Fibroblast of the aortic adventitia (primary cell): ENCODE data around the gene CSTPP1. TPM values are rescaled to one million over a fixed set of nuclear protein-coding genes. Genes with fewer than 3 reads are reported as not detected.

ENCODE experiments used
- DNase-seq: peaks from one replicate; pipeline ENCODE4 v3.0.0-alpha.2; 2010; ENCODE audit warnings: low read depth
- H3K4me3 ChIP-seq: 2 replicates; pipeline ENCODE4 v1.5.1; 2011; ENCODE audit warnings: low read depth, mild to moderate bottlenecking, control low read depth, low read length, moderate library complexity
- total RNA-seq: library from RNA; depleted of rRNA; stranded (reverse); fragments of >200 nt; gene quantifications from 2 replicates; pipeline ENCODE4 v1.2.3, GENCODE V29; 2012; ENCODE audit warnings: low replicate concordance
- TF ChIP-seq, protein P1 (sequence below): IDR thresholded peaks from 2 replicates; pipeline ENCODE4 v1.5.1; 2011; ENCODE audit warnings: mild to moderate bottlenecking, low read length, control low read depth, inconsistent platforms; ENCODE audit not compliant: insufficient read depth

The CSTPP1 gene
- total RNA-seq, 1 donor, result 34.9 TPM

DNA sequence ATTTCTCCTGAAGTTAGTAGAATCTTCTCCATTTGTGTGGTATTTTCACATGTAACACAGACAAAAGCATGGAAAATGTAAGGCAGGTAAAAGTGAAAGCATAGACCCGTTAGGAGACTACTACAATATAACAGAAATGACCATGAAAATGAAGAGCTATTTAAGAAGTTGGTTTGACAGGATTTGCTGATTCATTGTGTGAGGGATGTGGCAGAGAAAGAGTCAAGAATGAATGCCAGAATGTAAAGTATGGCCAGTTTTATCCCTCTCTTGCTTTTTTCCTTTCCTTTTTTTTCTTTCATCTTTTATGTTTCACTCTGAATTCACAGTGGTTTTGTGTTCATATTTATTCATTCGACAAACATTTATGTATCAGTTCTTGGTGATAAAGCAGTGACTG, 124.2 kb downstream of the CSTPP1 start:
- TF ChIP-seq, protein P1, sequence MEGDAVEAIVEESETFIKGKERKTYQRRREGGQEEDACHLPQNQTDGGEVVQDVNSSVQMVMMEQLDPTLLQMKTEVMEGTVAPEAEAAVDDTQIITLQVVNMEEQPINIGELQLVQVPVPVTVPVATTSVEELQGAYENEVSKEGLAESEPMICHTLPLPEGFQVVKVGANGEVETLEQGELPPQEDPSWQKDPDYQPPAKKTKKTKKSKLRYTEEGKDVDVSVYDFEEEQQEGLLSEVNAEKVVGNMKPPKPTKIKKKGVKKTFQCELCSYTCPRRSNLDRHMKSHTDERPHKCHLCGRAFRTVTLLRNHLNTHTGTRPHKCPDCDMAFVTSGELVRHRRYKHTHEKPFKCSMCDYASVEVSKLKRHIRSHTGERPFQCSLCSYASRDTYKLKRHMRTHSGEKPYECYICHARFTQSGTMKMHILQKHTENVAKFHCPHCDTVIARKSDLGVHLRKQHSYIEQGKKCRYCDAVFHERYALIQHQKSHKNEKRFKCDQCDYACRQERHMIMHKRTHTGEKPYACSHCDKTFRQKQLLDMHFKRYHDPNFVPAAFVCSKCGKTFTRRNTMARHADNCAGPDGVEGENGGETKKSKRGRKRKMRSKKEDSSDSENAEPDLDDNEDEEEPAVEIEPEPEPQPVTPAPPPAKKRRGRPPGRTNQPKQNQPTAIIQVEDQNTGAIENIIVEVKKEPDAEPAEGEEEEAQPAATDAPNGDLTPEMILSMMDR, result no peak
- no peak overlapping the region for H3K4me3 ChIP-seq
- DNase-seq, result peak; percentile 56

DNA sequence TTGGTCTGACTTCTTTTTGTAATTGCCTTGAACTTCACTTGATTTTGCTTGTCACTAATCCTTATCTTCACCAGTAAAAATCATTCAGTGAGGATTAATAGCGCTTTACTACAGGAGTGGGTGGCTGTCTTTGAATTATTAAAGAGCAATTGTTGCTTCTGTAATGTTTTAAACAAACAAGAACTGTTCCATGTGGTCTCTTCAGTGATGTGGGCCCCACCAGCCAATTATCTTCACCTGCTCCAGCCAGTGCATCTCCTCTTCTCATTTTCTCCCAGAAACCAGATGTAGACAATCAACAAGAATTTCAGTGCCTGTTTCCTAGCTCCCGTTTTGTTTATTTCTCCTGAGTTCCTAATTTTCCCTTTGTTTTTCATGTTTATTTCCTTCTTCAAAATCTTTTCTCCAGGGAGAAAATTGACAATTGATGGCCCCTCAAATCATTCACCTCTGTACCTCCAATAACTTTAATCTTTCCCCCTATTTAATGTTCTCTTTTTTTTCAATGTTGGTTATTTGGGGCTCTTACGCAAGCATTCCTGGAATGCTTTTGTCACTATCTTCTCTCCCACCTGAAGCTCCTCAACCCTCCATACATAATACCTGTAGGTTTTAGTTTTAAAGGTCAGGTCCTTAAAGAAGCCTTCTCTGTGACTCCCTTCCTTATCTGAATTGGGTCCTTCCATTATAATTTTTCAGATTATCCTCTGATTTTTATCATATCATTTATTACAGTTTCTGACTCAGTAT, 125.0 kb downstream of the CSTPP1 start:
- TF ChIP-seq, protein P1, result no peak
- H3K4me3 ChIP-seq, result no peak overlapping the region
- DNase-seq, result no peak

DNA sequence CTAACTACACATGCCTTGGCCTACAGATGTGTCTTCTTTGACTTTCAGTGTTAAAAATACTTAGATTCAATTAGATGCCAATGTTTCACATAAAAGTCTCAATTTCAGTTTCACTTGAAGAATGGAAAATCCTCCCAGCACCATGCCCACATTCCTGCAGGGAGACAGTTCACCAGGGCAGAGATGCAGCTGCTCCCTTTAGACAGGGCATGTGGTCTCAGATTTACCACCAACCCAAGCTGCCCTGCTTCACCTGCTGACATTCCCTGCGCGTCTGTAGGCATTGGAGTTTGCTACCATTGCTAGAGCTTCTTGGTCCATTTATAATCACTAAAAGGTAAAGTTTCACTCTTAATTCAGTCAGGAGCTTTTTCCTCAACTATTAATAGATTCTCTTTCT, 126.2 kb downstream of the CSTPP1 start:
- H3K4me3 ChIP-seq, result no peak overlapping the region
- TF ChIP-seq, protein P1, result no peak
- DNase-seq, result no peak

DNA sequence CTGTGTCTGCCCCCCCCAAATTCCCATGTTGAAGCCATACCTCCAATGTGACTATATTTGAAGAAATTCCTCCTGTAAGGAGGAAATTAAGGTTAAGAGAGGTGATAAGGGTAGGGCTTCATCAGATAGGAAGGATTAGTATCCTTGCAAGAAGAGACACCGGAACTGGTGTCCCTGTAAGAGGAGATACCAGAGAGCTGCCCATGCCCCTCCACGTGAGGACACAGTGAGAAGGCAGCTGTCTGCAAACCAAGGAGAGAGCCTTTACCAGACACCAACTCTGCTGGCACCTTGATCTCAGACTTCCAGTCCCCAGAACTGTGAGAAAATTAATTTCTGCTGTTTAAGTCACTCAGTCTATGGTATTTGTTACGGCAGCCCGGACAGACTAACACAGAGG, 130.8 kb downstream of the CSTPP1 start:
- TF ChIP-seq, protein P1, result no peak
- no peak for DNase-seq
- H3K4me3 ChIP-seq, result no peak overlapping the region

DNA sequence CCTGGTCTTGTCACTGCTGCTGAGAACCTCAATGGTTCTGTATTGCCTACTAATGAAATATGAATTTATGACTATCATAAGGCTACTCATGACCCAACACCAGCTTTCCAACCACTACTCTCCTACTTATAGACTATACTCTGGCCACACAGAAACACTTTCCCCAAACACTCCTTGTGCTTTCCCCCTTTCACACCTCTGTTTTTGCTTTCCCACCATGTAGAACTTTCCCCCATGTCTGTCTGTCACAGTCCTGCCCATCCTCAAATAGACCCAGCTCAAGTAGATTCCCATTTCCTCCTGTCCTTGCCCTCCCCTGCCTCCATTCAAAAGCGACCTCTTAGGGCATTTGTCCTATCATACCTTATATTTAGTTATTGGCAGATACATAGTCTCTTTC, 134.2 kb downstream of the CSTPP1 start:
- TF ChIP-seq, protein P1, result no peak
- no peak for DNase-seq
- no peak overlapping the region for H3K4me3 ChIP-seq

DNA sequence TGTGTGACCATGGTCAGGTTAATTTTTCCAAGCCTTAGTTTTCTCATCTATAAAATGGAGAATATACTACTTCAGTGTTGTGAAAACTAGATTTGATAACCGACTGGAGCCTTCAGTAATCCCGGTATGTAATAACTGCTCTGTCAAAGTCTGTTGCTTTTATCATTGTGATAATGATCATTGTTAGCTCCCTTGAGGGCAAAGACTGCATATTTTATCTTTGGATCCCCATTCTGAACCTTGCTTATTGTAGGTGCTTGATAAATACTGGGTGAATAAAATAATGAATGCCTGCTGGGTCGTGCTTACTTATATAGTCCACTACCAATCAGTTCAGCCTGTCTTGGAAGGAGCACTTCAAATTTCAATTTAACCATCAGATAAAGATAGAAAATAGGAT, 134.8 kb downstream of the CSTPP1 start:
- no peak for DNase-seq
- TF ChIP-seq, protein P1, result no peak
- no peak overlapping the region for H3K4me3 ChIP-seq
